MM.1S (cell line): ENCODE data around the gene MEGF6.

Experiments used
- EZH2phosphoT487 ChIP-seq: fragments of 300-600 bp; sonication (generic); IDR thresholded peaks from 2 replicates; pipeline ENCODE4 v1.6.1; 2018; ENCODE audit warnings: antibody characterized with exemption, low read length
- TF ChIP-seq, protein P1 (sequence below): fragments of 300-600 bp; sonication (generic); IDR thresholded peaks from 2 replicates; pipeline ENCODE4 v1.5.1; 2016; ENCODE audit warnings: antibody characterized with exemption, low read length, mixed read lengths

DNA sequence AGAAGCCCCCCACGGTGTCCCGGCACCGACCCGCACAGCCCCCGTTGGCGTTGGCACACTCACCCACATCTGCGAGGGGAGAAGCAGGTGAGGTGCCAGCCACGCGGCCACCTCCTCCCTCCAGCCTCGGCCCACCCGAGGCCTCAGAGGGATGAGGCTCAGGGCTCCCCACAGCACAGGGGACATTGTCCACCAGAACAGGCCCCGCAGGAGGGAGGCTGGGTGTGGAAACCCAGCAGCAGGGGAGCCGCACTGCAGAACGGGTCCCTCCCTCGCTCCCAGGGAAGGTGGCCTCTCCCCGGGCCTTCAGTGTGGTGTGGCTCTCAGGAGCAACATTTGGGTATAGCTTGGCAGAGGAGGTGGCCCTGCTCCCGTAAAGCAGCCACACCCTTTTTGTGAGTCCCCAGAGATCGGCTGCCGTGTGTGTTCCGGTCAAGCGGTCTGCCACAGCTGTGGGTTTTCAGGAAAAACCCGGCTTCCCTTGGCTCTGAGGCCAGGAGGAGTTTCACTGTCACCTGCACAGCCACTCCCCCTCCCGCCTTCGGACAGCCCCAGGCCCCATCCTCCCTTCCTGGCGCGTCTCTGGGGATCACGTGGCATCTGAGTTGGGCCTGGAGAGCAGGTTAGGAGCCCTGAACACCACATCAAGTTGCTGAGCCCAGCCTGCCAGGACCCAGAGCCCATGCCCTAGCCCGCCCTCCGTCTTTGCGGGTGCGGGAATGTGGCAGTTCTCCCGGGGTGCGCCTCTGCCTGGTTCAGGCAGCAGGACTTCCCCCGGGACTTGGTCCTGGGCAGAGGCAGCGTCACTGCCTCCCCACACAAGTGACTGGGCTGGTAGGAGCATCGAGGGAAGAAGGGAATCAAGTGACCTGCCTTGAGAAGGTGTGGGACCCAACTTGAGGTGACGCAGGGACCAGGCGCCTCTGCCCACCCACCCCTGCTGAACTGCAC is 64.0 kb downstream of the MEGF6 start:
- TF ChIP-seq, protein P1, sequence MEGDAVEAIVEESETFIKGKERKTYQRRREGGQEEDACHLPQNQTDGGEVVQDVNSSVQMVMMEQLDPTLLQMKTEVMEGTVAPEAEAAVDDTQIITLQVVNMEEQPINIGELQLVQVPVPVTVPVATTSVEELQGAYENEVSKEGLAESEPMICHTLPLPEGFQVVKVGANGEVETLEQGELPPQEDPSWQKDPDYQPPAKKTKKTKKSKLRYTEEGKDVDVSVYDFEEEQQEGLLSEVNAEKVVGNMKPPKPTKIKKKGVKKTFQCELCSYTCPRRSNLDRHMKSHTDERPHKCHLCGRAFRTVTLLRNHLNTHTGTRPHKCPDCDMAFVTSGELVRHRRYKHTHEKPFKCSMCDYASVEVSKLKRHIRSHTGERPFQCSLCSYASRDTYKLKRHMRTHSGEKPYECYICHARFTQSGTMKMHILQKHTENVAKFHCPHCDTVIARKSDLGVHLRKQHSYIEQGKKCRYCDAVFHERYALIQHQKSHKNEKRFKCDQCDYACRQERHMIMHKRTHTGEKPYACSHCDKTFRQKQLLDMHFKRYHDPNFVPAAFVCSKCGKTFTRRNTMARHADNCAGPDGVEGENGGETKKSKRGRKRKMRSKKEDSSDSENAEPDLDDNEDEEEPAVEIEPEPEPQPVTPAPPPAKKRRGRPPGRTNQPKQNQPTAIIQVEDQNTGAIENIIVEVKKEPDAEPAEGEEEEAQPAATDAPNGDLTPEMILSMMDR: no peak
- no peak for TF ChIP-seq EZH2phosphoT487
